NT2/D1 (cell line): Measurements from ENCODE around the gene KCNK18.

Experiments
- SUZ12 ChIP-seq: IDR thresholded peaks from 2 replicates; pipeline ENCODE4 v1.6.1; 2011; ENCODE audit not compliant: insufficient read length, insufficient read depth; ENCODE audit errors: extremely low read depth
- YY1 ChIP-seq: IDR thresholded peaks from 2 replicates; pipeline ENCODE4 v1.6.1; 2011; ENCODE audit not compliant: insufficient read length, insufficient read depth
- ZNF274 ChIP-seq: IDR thresholded peaks from 2 replicates; pipeline ENCODE4 v1.6.1; 2011; ENCODE audit warnings: mild to moderate bottlenecking, low read depth, low read length

GRCh38 chr10:117216611-117217195, 19.4 kb downstream of the KCNK18 start:
- TF ChIP-seq ZNF274 (no peak), SUZ12 (no peak), YY1 (no peak)
